PFSK-1 (cell line): ENCODE measurements around the gene CSGALNACT2.

ENCODE experiments used
- FOXP2 ChIP-seq: optimal IDR thresholded peaks from 2 replicates; pipeline ENCODE3; 2011; ENCODE audit warnings: borderline replicate concordance, control low read depth, inconsistent platforms; ENCODE audit not compliant: insufficient read depth; ENCODE audit errors: extremely low read length, extremely low read depth
- POLR2AphosphoS5 ChIP-seq: IDR thresholded peaks from 2 replicates; pipeline ENCODE4 v1.6.1; 2012; ENCODE audit warnings: low read depth, mild to moderate bottlenecking, control low read depth, low read length, moderate library complexity
- REST ChIP-seq, 2 experiments: IDR thresholded peaks; 2 replicates each; pipeline versions ENCODE4 v1.6.1 to v1.8.0; 2011 to 2012; ENCODE audit warnings: low read depth in 2 of 2, low read length in 2 of 2, control low read depth in 1 of 2, inconsistent platforms in 1 of 2, mild to moderate bottlenecking in 1 of 2, moderate library complexity in 1 of 2; ENCODE audit not compliant: insufficient read depth in 1 of 2
- SIN3A ChIP-seq: IDR thresholded peaks from 2 replicates; pipeline ENCODE4 v1.6.1; 2012; ENCODE audit warnings: mild to moderate bottlenecking, low read length, moderate library complexity, borderline replicate concordance; ENCODE audit not compliant: insufficient read depth
- TAF1 ChIP-seq: IDR thresholded peaks from 2 replicates; pipeline ENCODE4 v1.6.1; 2012; ENCODE audit warnings: low read length, control low read depth, borderline replicate concordance; ENCODE audit not compliant: insufficient read depth

Gene CSGALNACT2

GRCh38 chr10:43196131-43196980 lies 58.1 kb downstream of the CSGALNACT2 start:
- TF ChIP-seq POLR2AphosphoS5 (no peak), SIN3A (no peak), FOXP2 (no peak), REST (IDR thresholded peaks at IDR 0.05; ENCODE audit: insufficient read depth in 1 of 2, low read depth in 2 of 2, low read length in 2 of 2) (no peak), TAF1 (no peak)

- TF ChIP-seq REST (IDR thresholded peaks at IDR 0.05; ENCODE audit: insufficient read depth in 1 of 2, low read depth in 2 of 2, low read length in 2 of 2) (no peak), SIN3A (no peak), FOXP2 (no peak), TAF1 (no peak), POLR2AphosphoS5 (no peak)
Observed at GRCh38 chr10:43196981-43197833, 59.0 kb downstream of the CSGALNACT2 start.

GRCh38 chr10:43197834-43198681 lies 59.8 kb downstream of the CSGALNACT2 start:
- TF ChIP-seq REST (IDR thresholded peaks at IDR 0.05; ENCODE audit: insufficient read depth in 1 of 2, low read depth in 2 of 2, low read length in 2 of 2), result no peak
- TF ChIP-seq FOXP2, result no peak
- no peak for TF ChIP-seq TAF1
- TF ChIP-seq POLR2AphosphoS5, result no peak
- no peak for TF ChIP-seq SIN3A

GRCh38 chr10:43198682-43199005 lies 60.4 kb downstream of the CSGALNACT2 start:
- TF ChIP-seq TAF1 (no peak), POLR2AphosphoS5 (no peak), REST (IDR thresholded peaks at IDR 0.05; ENCODE audit: insufficient read depth in 1 of 2, low read depth in 2 of 2, low read length in 2 of 2) (no peak), FOXP2 (no peak), SIN3A (no peak)
